HL-60 (cell line): ENCODE results near the gene ZNF236.
"Not testable (repeated sequence)": the region's sequence is repeated elsewhere in the genome, so short reads cannot be mapped to it uniquely, and the experiment has no call there.

Source experiments
- POLR2AphosphoS5 ChIP-seq: IDR thresholded peaks from 2 replicates; pipeline ENCODE4 v1.6.1; 2012; ENCODE audit warnings: low read depth
- TF ChIP-seq, protein P1 (sequence below): IDR thresholded peaks from one replicate; pipeline ENCODE4 v1.5.1; 2011; ENCODE audit warnings: low read length, control low read depth, inconsistent platforms; ENCODE audit not compliant: insufficient read depth
- TF ChIP-seq, protein P2 (sequence below): IDR thresholded peaks from 2 replicates; pipeline ENCODE4 v1.6.1; 2012; ENCODE audit warnings: low read depth; ENCODE audit not compliant: insufficient replicate concordance

DNA sequence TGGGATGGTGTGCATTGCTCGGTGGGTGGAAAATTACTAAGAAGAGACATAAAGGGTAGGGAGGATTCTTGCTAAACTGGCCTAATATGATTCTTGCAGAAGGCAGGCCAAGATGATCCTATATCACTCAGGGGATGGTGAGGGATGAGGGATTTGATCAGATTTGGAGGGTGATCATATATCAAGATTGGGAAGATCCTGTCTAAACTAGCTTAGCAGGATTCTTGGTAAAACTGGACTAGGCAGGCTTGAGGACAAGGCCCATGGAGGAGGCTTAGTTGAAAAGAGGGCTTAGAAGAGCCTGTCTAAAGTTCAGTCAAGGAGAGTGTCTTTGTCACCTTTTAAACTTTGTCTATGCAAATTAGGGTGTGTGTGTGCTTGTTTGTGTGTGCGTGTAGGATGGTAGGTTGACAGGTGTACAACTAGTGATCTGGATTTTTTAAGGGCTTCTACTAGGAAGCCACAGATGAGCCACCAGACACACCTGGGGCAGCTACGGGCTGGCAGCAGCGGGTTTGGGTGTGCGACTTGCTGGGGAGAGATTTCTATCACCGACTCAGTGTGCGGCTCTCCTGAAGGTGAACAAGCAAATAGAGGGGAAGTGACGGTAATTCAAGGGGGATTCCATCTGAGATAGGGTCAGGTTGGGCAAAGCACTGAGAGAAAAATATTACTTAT lies 168.1 kb downstream of the ZNF236 start:
- TF ChIP-seq, protein P1, sequence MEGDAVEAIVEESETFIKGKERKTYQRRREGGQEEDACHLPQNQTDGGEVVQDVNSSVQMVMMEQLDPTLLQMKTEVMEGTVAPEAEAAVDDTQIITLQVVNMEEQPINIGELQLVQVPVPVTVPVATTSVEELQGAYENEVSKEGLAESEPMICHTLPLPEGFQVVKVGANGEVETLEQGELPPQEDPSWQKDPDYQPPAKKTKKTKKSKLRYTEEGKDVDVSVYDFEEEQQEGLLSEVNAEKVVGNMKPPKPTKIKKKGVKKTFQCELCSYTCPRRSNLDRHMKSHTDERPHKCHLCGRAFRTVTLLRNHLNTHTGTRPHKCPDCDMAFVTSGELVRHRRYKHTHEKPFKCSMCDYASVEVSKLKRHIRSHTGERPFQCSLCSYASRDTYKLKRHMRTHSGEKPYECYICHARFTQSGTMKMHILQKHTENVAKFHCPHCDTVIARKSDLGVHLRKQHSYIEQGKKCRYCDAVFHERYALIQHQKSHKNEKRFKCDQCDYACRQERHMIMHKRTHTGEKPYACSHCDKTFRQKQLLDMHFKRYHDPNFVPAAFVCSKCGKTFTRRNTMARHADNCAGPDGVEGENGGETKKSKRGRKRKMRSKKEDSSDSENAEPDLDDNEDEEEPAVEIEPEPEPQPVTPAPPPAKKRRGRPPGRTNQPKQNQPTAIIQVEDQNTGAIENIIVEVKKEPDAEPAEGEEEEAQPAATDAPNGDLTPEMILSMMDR = not testable (repeated sequence)
- not testable (repeated sequence) for TF ChIP-seq POLR2AphosphoS5
- TF ChIP-seq, protein P2, sequence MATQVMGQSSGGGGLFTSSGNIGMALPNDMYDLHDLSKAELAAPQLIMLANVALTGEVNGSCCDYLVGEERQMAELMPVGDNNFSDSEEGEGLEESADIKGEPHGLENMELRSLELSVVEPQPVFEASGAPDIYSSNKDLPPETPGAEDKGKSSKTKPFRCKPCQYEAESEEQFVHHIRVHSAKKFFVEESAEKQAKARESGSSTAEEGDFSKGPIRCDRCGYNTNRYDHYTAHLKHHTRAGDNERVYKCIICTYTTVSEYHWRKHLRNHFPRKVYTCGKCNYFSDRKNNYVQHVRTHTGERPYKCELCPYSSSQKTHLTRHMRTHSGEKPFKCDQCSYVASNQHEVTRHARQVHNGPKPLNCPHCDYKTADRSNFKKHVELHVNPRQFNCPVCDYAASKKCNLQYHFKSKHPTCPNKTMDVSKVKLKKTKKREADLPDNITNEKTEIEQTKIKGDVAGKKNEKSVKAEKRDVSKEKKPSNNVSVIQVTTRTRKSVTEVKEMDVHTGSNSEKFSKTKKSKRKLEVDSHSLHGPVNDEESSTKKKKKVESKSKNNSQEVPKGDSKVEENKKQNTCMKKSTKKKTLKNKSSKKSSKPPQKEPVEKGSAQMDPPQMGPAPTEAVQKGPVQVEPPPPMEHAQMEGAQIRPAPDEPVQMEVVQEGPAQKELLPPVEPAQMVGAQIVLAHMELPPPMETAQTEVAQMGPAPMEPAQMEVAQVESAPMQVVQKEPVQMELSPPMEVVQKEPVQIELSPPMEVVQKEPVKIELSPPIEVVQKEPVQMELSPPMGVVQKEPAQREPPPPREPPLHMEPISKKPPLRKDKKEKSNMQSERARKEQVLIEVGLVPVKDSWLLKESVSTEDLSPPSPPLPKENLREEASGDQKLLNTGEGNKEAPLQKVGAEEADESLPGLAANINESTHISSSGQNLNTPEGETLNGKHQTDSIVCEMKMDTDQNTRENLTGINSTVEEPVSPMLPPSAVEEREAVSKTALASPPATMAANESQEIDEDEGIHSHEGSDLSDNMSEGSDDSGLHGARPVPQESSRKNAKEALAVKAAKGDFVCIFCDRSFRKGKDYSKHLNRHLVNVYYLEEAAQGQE = not testable (repeated sequence)
